Measurements from ENCODE around the gene PCSK6.

- TF ChIP-seq CTCF (conservative IDR thresholded peaks at IDR 0.05; ENCODE audit: low read length), result no peak
- no peak for TF ChIP-seq EZH2phosphoT487 (IDR thresholded peaks at IDR 0.05; ENCODE audit: borderline replicate concordance, low read depth, low read length)
Measured at GRCh38 chr15:101411085-101411484, 78.4 kb downstream of the PCSK6 start.
